ENCODE measurements around the gene CCNE1. TPM values are rescaled to one million over a fixed set of nuclear protein-coding genes. Genes with fewer than 3 reads are reported as not detected.

CCNE1 gene
- total and polyA plus RNA-seq, 3 experiments from 2014 or later: 1.3 to 33.9 (median 30.3) TPM

DNA sequence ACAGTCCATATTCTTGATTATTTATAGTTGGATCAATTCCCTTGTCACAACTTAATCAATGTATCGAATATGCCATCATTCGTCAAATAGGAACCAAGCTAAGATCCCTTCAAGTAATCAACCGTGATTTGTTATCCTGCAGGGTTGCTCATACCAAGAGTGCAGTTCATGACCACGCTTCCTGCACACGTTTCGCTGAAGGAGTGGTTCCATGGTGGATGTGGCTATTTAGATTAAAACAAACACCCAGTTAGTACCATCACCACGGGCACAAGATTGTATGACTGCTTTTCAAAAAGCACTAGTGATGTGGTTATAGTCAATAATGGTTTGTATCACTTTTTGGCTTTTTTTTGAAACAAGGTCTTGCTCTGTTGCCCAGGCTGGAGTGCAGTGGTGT, 41.1 kb upstream of the CCNE1 start:
- Mint-ChIP-seq H3K27ac (peak overlapping the region in 1 of 8 donors; percentile 63), H3K4me1 (peaks cover 0 to 6% (median 0%) of the 10 kb centered on the region in 3 donors), H3K9me3 (no peaks in the 10 kb centered on the region), H3K4me3 (no peak overlapping the region), H3K36me3 (no peaks in the 10 kb centered on the region), H3K27me3 (peaks cover 0 to 14% of the 10 kb centered on the region in 2 donors)
- Histone ChIP-seq H3K4me3 (ENCODE audit: low read length) (no peak overlapping the region), H3K27ac (ENCODE audit: low read depth, low read length) (no peak overlapping the region), H3K27me3 (ENCODE audit: insufficient read depth, low read length, poor library complexity, severe bottlenecking) (no peaks in the 10 kb centered on the region), H3K36me3 (ENCODE audit: insufficient read depth, low read length) (no peaks in the 10 kb centered on the region), H3K9me3 (ENCODE audit: low read length) (no peaks in the 10 kb centered on the region), H3K4me1 (ENCODE audit: insufficient read depth, low read length) (no peaks in the 10 kb centered on the region)
- DNase-seq: no peak
- CTCF ChIA-PET: interaction anchor here (2.1 to 6.0 kb wide), 2 partner anchors 11 to 103 kb away, joined by 11 to 31 read pairs; no protein-coding TSS in a partner anchor
- POLR2A ChIA-PET: no interaction called here

DNA sequence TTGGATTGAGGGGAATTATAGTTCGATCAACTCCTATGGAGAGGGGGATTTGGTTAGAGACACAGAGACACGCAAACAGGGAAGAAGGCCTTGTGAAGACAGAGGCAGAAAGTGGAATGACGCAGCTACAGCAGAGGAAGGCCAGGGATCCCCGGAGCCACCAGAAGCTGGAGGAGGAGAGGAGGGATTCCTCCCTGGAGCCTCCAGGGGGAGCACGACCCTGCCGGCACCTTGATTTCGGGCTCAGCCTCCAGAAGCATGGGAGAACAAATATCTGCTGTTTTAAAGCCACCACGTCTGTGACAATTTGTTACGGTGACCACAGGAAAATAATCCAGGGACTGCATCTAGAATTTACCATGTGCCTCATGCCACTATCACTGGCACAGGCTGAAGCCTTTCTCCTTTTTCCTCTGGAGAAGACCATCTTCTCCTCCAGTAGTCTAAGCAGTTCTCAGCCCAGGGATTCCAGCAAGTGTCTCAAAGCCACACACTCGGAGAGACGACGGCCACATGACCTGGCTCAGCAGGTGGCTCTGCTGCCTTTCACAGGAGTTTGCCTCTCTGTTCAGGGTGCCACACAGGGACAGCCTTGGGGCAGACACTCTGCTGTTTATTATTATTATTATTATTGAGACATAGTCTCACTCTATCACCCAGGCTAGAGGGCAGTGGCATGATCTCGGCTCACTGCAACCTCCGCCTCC, 39.9 kb upstream of the CCNE1 start:
- no peaks in the 10 kb centered on the region for H3K36me3 ChIP-seq (ENCODE audit: insufficient read depth, low read length)
- H3K9me3 ChIP-seq (ENCODE audit: low read length): no peaks in the 10 kb centered on the region
- Mint-ChIP-seq H3K27ac (peak overlapping the region in 1 of 8 donors; percentile 43), H3K27me3 (peaks cover 0 to 13% of the 10 kb centered on the region in 2 donors), H3K9me3 (no peaks in the 10 kb centered on the region), H3K4me1 (peaks cover 0 to 6% (median 0%) of the 10 kb centered on the region in 3 donors), H3K36me3 (no peaks in the 10 kb centered on the region), H3K4me3 (no peak overlapping the region)
- H3K4me3 ChIP-seq (ENCODE audit: low read length): no peak overlapping the region
- ChIA-PET CTCF (interaction anchor here (1.3 to 6.0 kb wide), 3 partner anchors 12 to 102 kb away, joined by 6 to 31 read pairs (median 11); no protein-coding TSS in a partner anchor), POLR2A (no interaction called here)
- H3K27me3 ChIP-seq (ENCODE audit: insufficient read depth, low read length, poor library complexity, severe bottlenecking): no peaks in the 10 kb centered on the region
- DNase-seq: peak in 1 of 5 donors; percentile 23
- no peak overlapping the region for H3K27ac ChIP-seq (ENCODE audit: low read depth, low read length)
- no peaks in the 10 kb centered on the region for H3K4me1 ChIP-seq (ENCODE audit: insufficient read depth, low read length)

DNA sequence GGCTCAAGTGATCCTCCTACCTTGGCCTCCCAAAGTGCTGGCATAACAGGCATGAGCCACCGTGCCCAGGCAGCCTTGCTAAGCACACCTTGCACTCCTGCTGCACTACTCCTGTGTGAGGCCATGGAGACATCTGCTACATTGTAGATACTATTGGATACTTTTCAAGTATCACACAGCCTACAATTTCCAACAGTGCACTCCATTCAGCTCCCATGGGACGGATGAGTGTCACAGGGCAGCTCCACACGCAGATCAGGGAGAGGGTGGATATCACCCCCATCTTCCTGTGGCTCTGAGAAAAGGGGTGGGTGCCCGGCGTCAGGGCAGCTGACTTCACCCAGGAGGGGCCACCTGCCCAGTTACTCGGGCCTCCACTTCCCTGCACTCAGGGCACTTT, 39.1 kb upstream of the CCNE1 start:
- Mint-ChIP-seq H3K9me3 (no peaks in the 10 kb centered on the region), H3K27me3 (peaks cover 0 to 6% of the 10 kb centered on the region in 2 donors), H3K4me3 (no peak overlapping the region), H3K36me3 (no peaks in the 10 kb centered on the region), H3K27ac (no peak overlapping the region), H3K4me1 (peaks cover 0 to 6% (median 0%) of the 10 kb centered on the region in 3 donors)
- no peaks in the 10 kb centered on the region for H3K36me3 ChIP-seq (ENCODE audit: insufficient read depth, low read length)
- H3K4me1 ChIP-seq (ENCODE audit: insufficient read depth, low read length): no peaks in the 10 kb centered on the region
- H3K4me3 ChIP-seq (ENCODE audit: low read length): no peak overlapping the region
- H3K9me3 ChIP-seq (ENCODE audit: low read length): no peaks in the 10 kb centered on the region
- ChIA-PET CTCF (interaction anchor here (1.3 to 6.0 kb wide), 2 partner anchors 13 to 100 kb away, joined by 6 to 31 read pairs; no protein-coding TSS in a partner anchor), POLR2A (no interaction called here)
- H3K27me3 ChIP-seq (ENCODE audit: insufficient read depth, low read length, poor library complexity, severe bottlenecking): no peaks in the 10 kb centered on the region
- H3K27ac ChIP-seq (ENCODE audit: low read depth, low read length): no peak overlapping the region
- DNase-seq: no peak

DNA sequence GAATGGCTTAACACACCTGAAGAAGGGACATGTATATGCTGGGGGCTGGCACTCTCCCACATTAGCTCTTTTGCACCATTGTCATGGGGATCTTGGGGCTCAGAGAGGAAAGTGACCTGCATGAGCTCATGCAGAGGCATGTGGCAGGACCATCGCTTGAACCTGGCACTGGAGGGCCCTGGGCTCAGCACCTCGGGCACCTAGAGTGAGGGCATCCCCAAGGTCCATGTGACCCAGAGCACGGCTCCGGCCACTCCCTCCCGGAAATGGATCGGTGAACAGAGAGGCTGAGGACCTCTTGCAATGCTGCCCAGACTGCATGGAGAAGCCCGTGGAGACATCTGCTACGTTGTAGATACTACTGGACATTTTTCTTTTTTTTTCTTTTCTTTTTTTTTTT, 38.6 kb upstream of the CCNE1 start:
- no peaks in the 10 kb centered on the region for H3K4me1 ChIP-seq (ENCODE audit: insufficient read depth, low read length)
- CTCF ChIA-PET: interaction anchor here (1.3 to 6.0 kb wide), 2 partner anchors 13 to 100 kb away, joined by 6 to 31 read pairs; no protein-coding TSS in a partner anchor
- Mint-ChIP-seq H3K27me3 (peaks cover 0 to 8% of the 10 kb centered on the region in 2 donors), H3K4me3 (no peak overlapping the region), H3K4me1 (peaks cover 0 to 6% (median 0%) of the 10 kb centered on the region in 3 donors), H3K27ac (no peak overlapping the region), H3K9me3 (no peaks in the 10 kb centered on the region), H3K36me3 (no peaks in the 10 kb centered on the region)
- no peaks in the 10 kb centered on the region for H3K9me3 ChIP-seq (ENCODE audit: low read length)
- no peak overlapping the region for H3K27ac ChIP-seq (ENCODE audit: low read depth, low read length)
- no peaks in the 10 kb centered on the region for H3K27me3 ChIP-seq (ENCODE audit: insufficient read depth, low read length, poor library complexity, severe bottlenecking)
- H3K36me3 ChIP-seq (ENCODE audit: insufficient read depth, low read length): no peaks in the 10 kb centered on the region
- no peak overlapping the region for H3K4me3 ChIP-seq (ENCODE audit: low read length)
- POLR2A ChIA-PET: no interaction called here
- DNase-seq: no peak

DNA sequence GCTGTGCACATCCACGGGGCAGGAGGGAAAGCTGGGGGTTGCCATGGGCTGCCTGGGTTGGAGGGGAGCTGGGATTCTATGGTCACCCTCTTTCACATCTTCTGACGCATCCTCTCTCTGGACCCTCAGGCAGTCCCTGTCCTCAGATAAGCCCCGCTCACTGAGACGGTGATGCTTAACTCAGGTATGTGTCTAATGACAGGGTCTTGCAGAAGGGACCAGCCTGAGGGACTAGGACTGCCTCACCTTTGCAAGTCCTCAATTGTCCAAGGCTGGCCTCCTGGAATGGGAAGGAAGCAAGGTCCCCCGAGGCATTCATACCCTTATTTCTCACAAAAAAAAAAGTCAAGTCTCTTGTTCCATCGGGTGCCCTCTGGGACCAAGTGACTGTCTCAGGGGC, 37.7 kb upstream of the CCNE1 start:
- CTCF ChIA-PET: no interaction called here
- Mint-ChIP-seq H3K4me3 (no peak overlapping the region), H3K27me3 (peaks cover 0 to 10% of the 10 kb centered on the region in 2 donors), H3K27ac (no peak overlapping the region), H3K4me1 (peaks cover 0 to 6% (median 0%) of the 10 kb centered on the region in 3 donors), H3K9me3 (no peaks in the 10 kb centered on the region), H3K36me3 (no peaks in the 10 kb centered on the region)
- no peak for DNase-seq
- Histone ChIP-seq H3K9me3 (ENCODE audit: low read length) (no peaks in the 10 kb centered on the region), H3K4me1 (ENCODE audit: insufficient read depth, low read length) (no peaks in the 10 kb centered on the region), H3K27ac (ENCODE audit: low read depth, low read length) (no peak overlapping the region), H3K36me3 (ENCODE audit: insufficient read depth, low read length) (no peaks in the 10 kb centered on the region), H3K4me3 (ENCODE audit: low read length) (no peak overlapping the region), H3K27me3 (ENCODE audit: insufficient read depth, low read length, poor library complexity, severe bottlenecking) (no peaks in the 10 kb centered on the region)
- POLR2A ChIA-PET: no interaction called here

DNA sequence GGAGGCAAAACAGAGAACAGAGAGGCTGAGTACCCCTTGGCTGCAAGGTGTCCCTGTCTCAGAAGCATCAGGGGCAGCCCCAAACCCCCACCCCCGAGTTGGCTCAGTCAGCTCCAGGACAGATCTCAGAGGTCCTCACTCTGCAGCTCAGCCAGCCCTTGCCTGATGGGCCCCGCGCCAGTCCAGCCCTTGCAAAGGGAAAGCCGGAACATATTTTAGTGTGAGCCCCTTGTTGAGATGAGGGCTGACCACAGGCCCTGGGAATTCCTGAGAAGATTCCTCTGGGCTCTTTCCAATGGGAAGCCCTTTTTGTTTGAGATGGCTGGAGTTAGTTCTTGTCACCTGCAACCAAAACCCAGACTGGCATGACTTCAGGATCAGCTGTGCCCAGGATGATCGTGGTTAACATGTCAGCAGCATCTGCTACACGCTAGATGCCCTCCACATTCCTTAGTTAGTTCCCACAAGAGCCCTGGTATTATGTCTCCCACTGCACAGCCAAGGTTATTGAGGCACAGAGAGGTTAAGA, 33.9 kb upstream of the CCNE1 start:
- H3K27ac ChIP-seq (ENCODE audit: low read depth, low read length): no peak overlapping the region
- Mint-ChIP-seq H3K4me3 (no peak overlapping the region), H3K4me1 (no peaks in the 10 kb centered on the region), H3K9me3 (no peaks in the 10 kb centered on the region), H3K27me3 (peaks cover 2 to 12% of the 10 kb centered on the region in 2 donors), H3K36me3 (no peaks in the 10 kb centered on the region), H3K27ac (peak overlapping the region in 1 of 8 donors; percentile 31)
- ChIA-PET POLR2A (no interaction called here), CTCF (no interaction called here)
- H3K4me1 ChIP-seq (ENCODE audit: insufficient read depth, low read length): no peaks in the 10 kb centered on the region
- no peaks in the 10 kb centered on the region for H3K9me3 ChIP-seq (ENCODE audit: low read length)
- no peaks in the 10 kb centered on the region for H3K27me3 ChIP-seq (ENCODE audit: insufficient read depth, low read length, poor library complexity, severe bottlenecking)
- H3K4me3 ChIP-seq (ENCODE audit: low read length): no peak overlapping the region
- no peaks in the 10 kb centered on the region for H3K36me3 ChIP-seq (ENCODE audit: insufficient read depth, low read length)
- DNase-seq: no peak

DNA sequence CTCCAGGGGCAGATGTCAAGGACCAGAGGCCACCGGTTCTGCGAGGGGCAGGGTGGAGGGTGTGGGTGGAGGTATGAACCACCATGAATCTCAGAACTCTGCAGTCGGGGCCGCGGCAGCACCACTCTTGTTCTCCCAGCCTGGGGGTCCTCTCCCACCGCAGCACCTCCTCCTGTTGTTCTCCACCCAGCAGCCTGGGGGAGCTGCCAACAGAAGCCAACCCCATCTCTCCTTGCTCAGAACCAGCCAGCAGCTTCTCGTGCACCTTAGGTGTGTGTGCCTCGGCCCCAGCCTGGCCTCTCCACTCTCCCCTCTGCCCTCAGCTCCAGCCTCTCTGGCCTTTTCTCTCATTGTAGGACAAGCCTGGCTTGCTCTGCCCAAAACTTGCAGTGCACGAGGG, 31.9 kb upstream of the CCNE1 start:
- H3K36me3 Mint-ChIP-seq: no peaks in the 10 kb centered on the region
- H3K4me3 Mint-ChIP-seq: no peak overlapping the region
- H3K4me1 ChIP-seq (ENCODE audit: insufficient read depth, low read length): no peaks in the 10 kb centered on the region
- POLR2A ChIA-PET: no interaction called here
- H3K27ac ChIP-seq (ENCODE audit: low read depth, low read length): no peak overlapping the region
- no peak overlapping the region for H3K4me3 ChIP-seq (ENCODE audit: low read length)
- H3K9me3 ChIP-seq (ENCODE audit: low read length): no peaks in the 10 kb centered on the region
- CTCF ChIA-PET: interaction anchor here (2.5 kb wide), 1 partner anchor 93 kb away, joined by 7 read pairs; no protein-coding TSS in a partner anchor
- peaks cover 2 to 9% of the 10 kb centered on the region in 2 donors for H3K27me3 Mint-ChIP-seq
- H3K9me3 Mint-ChIP-seq: no peaks in the 10 kb centered on the region
- no peaks in the 10 kb centered on the region for H3K4me1 Mint-ChIP-seq
- peak overlapping the region in 1 of 8 donors; percentile 51 for H3K27ac Mint-ChIP-seq
- no peaks in the 10 kb centered on the region for H3K27me3 ChIP-seq (ENCODE audit: insufficient read depth, low read length, poor library complexity, severe bottlenecking)
- no peaks in the 10 kb centered on the region for H3K36me3 ChIP-seq (ENCODE audit: insufficient read depth, low read length)
- DNase-seq: peak in 1 of 5 donors; percentile 11

All from CD8-positive, alpha-beta memory T cell (primary cell).